Testis (tissue), 2 donors: ENCODE data around the gene PTRHD1.

Experiments used
- CTCF ChIP-seq, 3 experiments: fragments of 450-650 bp in 2 of 3; fragments of 200-600 bp in 1 of 3; sonication (generic) in 1 of 3; IDR thresholded peaks; one replicate each; pipeline ENCODE4 v1.5.1; 2016 to 2019; ENCODE audit warnings: antibody characterized with exemption in 3 of 3, mild to moderate bottlenecking in 2 of 3, moderate library complexity in 1 of 3
- POLR2A ChIP-seq: fragments of 450-650 bp; IDR thresholded peaks from one replicate; pipeline ENCODE4 v1.6.1; 2017; ENCODE audit warnings: antibody characterized with exemption, mild to moderate bottlenecking, moderate library complexity

GRCh38 chr2:24830351-24830750 is 37.2 kb upstream of the PTRHD1 start:
- TF ChIP-seq POLR2A (no peak), CTCF (IDR thresholded peaks at IDR 0.05) (no peak)
